ENCODE measurements around the gene DGKI.

Gene DGKI

DNA sequence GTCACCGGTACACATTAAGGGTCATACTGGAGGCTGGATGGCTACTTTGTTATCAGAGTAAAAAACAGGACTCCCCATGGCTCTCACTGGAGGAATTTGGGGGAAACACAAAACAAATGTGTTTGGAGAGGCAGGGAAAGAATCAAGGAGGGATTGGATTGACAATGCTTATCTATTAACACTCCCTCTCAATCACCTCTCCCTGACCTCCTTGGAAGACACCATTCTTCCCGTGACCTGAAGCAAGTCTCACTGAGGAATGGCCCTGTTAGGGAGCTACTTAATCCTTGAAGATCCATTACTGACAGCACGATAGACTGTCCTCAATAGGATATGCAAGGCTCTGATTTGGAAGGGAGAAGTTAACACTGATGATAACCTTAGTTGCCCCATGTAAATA is 261.2 kb downstream of the DGKI start:
- no peak for DNase-seq

DNA sequence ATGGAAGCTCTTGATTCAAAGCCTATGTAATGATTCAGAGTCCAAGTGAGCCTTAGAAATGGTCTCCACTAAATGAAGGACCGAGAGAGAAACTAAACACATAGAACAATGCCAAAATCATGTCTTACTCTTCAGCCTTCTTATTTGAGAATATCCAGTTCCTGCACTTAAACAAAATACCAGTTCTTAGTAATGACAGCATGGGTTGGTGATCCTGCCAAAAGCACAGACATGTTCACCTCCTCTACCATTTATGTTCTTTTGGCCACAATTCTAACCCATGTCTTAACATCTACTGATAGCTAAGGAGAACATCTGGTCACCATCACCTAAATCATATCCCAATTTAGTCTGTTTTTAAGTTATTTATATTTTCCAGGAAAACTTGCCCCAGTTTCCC is 263.6 kb downstream of the DGKI start:
- DNase-seq = no peak

DNA sequence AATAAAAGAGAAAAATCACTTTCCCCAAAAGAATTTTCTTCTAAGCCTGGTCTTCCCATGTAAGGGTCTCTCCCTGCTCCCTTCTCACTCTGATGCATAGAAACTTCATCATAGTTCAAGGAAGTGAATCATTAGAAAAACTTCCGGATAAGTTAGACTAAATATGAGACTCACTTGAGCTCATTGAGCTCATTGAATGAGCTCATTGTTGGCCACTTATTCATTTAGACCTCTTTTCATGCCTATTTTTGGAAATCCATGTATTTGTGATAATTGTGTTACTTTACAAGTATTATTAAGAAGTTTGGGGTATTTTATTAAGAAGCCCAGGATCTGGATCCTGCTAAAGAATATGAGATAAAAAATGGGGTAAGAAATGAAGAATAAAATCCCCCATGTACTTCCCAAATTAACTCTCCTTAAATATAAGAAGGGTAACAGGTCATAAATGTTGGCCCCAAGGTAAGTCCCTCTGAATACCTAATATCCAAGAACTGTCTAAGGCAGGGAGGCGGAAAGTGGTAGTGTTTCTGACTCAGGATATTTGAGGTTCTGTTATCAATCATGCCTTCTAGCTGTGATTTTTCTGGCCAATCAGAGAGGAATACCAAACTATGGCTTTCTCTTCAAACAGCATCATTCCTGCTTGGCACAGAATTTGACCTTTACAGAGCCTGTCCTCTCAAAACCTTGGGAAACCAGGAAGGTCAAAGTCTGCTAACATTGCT is 266.7 kb downstream of the DGKI start:
- no peak for DNase-seq

DNA sequence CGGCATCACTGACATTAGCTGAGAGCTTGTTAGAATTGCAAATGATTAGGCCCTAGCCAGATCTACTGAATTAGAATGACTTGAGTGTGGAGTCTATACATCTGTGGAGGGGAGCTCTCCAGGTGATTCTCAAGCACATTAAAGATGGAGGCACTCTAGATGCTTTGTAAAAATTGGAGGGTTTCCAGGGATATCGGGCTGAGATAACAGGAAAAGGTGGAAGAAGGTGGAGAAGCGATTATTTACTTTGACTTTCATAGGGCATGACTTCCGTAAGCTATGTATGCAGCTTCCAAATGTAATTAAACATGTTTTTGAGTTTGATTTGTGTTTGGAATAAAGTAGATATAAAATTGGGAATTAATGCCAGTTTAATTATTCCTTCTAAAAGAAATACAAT is 268.2 kb downstream of the DGKI start:
- no peak for DNase-seq

DNA sequence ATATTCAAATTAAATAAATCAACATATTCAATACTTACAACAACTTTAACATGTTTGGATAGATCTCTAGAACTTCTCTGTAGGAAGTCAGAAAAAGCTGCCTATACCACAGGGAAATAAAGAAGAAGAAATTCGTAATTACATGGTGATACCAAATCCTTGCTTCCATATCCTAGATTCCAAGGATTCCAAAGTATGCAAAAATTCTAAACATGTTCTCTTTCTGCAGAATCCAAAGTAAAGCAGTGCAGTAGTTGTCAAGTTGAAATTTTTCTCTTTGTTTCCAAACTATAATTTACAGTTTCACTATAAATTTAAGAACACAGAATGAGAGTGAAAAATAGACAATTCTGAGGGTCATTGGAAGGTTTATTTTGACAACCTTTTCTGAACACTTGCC is 269.6 kb downstream of the DGKI start:
- no peak for DNase-seq

DNA sequence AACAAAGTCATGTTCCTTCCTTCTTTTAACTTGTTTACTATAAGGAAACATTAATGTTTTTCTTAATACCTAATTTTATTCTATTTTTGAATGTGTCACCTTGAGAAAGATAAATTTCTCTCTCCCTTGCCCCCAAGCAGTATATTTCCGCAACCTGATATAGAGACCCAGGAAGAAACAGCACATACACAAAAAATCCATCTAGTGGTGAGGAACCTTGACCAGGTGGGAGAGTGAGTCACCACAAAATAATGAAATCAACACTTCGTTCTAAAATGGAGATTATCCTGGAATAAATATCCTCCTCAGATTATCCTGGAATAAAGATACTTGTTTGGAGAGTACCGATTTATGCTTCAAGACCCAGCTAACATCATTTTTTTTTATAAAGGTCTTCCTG is 270.3 kb downstream of the DGKI start:
- no peak for DNase-seq

DNA sequence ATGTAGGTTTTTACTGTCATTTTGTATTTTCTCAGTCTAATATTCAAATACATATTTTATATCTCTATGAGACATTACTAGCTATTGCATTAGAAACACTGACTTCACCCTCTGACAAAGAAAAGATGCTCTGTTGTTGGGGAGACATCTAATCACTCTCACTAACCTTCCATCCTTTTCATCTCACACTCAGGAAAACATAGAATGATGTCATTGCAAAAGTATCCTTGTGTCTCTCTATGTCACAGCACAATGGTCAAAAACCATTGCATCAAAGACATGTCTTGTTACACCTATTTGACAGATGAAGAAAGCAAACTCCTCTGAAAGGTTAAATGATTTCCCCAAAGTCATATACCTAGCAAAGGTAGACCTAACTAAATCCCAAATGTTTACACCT is 272.0 kb downstream of the DGKI start:
- DNase-seq = no peak

DNA sequence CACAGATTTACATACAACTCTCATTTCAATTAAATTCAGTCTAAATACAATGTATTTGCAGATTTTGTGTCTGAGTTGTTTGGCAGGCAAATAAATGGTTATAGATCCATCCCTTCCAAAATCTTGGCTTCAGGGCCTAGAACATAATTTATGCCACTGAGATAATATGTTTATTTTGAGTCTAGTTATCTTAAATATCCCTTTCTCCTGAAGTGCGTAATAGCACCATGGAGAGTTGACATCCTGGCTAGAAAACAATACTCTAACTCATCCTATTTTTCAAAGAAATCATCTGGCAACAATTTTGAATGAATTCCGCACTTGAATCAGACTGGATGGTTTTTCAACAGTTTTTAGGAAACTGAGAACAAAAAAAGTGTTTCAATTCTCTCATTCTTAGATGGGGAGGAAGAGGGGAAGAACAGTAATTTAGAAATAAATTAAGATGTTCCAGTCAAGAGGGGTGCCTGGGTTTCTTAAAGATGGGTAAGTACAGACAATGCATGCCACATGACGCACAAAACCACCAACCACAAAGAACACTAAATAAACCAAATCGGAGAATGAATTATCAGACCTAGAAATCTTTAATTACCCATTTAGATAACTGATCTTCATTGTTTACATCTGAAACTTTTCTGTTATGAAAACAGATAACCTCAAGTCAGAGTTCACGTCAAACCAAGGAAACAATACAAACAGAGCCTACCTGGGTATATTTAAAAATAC is 274.6 kb downstream of the DGKI start:
- no peak for DNase-seq

DNA sequence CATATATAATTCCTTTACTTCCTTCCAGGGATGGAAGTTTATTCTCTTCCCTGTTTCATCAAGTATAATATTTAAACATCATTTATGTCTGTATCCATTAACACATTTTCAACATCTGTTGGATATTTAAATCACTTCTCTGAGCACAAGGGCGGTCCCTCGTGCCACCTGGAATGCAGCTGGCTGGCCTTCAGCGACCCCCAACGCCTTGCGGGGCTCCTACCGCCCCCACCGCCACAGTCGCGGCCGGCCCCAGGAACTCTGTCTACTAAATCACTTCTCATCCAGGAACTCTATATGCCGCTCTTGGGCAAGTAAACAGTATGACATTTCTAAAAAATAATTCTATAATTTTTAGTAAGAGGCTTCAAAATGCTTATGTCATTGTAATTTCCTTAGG is 282.1 kb downstream of the DGKI start:
- no peak for DNase-seq

DNA sequence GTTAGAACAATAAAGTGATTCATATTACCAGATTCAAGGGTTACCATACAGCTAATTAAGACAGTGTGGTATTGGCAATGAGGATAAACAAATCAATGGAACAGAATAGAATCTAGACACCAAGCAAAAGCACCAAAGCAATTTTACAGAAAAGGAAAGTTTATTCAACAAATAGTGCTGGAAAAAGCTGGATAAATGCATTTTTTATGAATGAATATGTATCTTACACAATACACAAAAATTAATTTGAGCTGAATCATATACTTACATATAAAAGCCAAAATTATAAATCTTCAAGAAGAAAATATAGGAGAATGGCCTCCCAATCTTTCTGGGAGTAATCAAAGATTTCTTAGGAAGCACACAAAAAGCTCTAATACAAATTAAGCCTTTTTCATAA is 282.8 kb downstream of the DGKI start:
- no peak for DNase-seq

DNA sequence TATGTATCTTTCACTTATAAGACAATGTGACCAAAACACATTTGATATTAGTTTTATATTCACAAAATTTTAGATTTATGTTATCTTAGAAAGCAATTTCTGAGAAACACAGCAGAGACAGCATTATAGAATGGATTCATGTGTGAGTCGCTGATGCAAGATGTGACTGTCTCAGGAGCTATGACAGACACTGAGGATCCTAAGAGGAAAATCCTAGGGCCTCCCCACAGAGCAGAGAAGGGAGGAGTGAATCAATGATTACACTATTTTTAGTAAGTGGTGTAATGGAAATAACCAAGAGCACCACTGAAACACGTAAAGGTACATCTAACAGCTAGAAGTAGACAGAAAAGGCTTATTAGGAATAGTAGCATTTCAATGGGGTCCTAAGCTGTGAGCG is 299.3 kb downstream of the DGKI start:
- DNase-seq = no peak

DNA sequence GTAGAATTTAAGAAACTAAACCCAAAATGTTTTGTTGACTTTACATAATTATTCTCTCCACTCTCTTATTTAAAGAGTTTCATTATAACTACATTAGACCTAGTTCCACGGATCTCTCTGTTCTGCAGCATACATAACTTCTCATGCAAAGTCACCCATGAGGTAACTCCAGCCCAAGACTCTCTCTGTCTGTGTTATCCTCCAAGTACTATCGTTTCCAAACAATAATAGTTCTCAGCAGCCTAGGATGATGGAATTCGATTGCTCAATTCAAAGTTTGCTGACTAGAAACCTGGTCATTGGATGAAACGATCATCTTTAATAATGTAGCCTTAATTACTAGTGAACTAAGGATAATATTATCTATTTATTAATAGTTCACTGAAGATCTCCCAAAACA is 300.1 kb downstream of the DGKI start:
- no peak for DNase-seq

DNA sequence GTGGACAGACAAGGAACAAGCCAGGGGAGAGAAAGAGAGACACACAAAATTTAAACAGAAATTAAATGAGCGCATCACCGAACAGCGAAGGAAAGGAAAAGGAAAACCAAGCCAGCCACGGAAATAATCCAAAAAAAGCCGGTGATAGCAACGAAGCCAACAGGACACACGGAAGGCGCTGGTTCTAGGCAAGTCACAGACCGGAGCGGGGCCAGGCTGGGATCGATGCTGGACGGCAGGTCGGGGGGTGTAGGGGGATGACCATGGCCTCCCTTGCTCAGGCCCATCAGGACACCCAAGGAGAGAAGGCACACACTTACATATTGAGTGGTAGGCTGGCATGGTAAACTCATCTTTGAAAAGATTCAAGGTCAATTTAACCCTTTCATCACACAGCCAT is 300.8 kb downstream of the DGKI start:
- no peak for DNase-seq

DNA sequence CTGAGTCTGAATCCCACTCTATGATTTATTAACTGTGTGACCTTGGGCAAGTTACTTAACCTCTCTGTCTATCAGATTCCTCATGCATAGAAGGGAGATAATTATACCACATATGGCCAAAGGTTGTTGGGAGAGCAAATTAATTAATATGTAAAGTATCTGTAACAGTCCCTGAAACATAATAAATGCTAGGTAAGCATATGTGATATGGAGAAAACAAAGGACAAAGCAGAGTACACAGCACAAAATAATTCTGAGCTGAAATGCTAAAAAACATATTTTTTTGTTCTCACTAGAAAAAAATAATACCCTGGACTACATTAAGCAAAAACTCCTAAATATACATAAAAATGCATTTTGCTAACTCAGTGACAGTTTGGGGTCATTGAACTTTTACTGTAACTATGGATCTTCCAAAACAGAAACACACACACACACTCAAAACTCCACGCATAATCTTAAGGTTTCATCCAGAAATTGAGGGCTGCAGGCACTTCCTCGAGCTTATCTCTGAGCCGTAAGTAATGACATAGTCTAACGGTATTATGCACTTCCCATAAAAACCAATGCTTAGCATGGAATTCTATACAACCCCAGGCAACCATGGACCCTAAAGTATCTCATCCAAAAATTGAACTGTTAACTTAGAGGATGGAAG is 301.6 kb downstream of the DGKI start:
- DNase-seq = no peak

DNA sequence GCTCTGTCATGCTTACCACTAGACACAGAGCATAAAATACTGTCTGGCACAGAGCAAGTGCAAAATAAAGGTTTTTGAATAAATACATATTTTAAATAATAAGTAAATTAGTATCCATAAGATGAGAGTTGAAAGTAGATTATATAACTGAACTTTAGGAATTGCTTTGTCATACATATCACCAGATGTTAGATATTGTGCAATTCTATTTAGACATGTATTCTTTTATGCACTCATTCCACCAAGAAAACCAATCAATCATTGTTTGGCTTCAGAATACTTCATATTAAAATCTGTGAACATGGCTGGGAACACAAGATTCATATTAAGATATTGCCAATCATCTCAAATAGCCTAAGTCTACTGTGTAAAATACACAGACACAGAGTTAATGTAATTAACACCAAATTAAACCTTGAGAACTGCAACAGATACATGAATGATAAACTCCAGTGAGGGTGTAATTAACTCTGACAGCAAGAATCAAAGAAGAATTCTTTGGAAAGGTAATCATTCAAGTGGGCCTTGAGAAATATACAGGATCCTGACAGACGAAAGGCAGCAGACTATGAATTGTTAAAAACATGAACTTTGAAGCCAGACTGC is 302.2 kb downstream of the DGKI start:
- no peak for DNase-seq

DNA sequence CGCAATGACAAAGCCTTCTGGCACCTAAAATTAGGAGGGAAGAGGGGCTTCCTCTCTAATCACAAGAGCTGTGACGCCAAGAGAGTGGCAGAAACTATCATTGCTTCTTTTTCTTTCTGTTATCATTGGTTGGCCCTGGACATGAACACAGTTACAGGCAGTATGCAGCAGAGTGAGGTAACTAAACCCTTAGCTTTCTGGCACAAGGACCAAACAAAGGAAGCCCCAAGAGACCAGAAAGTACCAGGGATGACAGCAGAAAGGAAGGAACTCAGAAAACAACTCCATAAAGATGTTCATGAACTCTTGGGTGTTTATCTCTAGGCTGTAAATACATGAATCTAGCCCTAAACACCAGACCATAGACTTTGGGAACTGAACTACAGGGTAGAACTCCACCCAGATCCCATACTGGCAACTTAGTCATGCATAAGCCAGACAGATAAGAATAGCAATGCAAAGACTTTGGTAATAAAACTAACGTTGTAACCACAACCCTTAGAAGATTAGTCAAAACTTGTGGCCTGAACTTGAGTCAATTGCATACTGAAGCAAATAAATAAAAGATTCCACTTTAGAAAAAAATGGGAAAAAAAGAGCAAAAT is 307.6 kb downstream of the DGKI start:
- no peak for DNase-seq

DNA sequence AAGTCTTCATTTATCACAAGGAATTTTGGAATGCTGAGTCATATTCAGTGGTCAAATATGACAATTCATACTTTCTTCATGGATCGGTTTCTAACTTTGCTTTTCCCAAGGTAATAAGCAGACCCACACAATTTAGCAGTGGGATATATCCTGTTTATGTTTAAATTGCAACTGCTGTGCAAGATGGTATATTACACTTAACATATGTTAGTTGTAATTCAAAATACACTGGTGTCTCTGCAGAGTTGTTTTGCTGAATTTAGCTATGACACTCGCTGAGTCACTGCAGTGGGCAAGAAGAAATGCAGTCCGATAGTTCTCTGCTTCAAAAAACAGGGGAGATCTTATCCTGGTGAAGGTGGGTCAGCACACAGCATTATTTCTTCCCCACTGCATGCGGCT is 308.4 kb downstream of the DGKI start:
- no peak for DNase-seq

DNA sequence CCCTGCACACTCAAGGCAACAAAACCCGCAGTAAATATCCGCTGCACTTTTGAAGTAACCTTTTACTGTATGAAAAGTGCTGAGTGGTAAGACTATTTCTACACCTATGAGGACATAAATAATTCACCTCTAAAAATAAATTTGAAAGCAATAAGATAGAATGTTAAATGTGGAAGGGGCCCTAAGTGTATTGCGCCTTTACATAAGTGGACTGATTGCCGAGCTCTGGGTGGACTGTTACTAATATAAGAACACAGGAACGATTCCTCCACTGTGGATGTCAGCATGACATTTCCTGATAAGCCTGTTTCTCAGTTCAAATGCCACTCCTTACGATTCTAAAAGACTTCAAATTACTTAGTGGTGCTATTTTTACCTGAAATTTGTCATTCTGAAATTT is 311.2 kb downstream of the DGKI start:
- no peak for DNase-seq

DNA sequence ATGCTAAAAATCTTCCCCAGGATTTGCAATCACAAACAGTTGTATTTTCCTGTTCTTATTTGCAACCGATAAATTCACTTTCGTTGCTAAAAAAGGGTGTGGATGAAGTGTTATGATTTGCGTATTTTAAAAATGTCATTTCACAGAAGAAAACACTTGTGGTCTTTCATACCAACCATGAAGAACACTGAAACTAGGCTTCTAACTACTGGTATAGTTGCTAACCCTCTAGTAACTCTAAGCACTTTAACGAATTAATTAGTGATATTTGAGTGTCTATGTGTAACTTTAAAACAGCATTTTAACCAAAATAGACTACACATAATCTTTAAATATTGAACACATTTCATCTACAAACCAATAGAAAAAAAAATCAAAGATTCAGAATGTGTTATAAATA is 315.1 kb downstream of the DGKI start:
- no peak for DNase-seq

DNA sequence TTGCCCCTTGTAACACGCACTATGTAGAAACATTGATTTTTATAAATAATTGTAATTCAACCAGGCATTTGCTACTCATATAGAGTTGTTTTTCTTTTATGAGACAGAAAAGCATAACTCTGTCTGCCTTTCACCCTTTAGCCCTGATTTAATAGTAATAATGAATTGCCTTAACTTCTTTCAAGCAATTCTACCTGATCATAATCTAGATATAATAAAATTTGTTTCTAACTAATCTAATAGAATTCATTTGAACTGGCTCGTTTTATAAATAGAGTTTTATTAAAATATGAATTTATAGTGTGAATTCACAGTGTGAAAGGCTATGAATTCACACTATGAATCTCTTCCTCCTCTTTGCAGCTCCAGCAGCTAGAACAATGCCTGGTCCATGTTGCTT is 319.1 kb downstream of the DGKI start:
- no peak for DNase-seq

DNA sequence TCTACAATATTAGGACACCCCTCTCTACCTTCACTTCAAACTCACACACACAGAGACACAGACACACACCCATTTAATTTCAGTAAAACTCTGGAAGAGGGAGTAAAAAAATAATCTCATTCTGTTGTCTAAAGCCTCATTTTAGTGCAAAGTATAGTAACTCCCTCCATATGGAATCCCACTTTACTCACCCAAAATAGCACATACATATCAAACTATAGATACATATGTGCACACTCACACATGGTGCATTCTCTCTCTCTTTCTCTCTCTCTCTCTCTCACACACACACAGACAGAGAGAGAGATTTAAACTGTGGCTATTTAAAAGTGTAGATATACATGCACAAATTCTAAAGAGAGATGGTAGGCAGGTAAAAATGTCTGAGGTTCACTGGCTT is 323.6 kb downstream of the DGKI start:
- no peak for DNase-seq

DNA sequence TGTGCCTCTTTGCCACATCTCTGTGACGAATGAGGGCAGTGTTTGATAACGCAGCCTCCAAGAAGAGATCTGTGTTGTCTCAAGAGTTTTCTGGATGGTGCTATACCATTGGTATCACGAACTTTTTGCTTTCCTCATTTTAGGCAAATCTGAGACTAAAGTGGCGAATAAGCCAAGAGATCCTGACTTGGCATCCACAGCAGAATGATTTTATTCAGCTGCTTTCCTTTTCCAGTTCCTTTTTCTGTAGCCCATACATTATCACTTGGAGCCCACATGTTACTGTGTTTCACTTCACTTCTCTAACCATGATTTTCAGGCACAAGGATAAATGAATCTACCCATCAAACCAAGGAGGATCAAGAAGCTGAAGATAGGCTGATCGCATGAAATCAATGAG is 325.3 kb downstream of the DGKI start:
- DNase-seq = no peak

DNA sequence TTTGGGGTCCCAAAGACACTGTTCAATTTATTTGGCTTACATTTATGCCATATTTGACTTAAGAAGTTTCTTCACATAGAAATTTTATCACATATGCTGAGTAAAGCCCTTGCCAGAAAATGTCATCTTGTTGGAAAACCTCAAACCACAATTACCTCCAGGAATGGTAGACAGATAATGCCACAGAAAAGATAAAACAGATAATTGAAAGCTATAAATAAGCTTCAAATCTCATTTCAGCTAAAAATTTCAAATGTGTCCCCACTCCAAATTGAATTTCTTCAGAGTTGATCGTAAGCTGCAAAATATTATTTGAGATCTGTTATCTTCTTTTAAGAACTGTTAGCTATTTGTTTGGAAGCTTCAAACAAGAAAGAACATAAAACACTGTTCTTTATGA is 326.8 kb downstream of the DGKI start:
- no peak for DNase-seq
